C4-2B (cell line): ENCODE measurements around the gene SLC6A16.
A peak's percentile ranks its signal among the peaks of the same experiment; 100 is the strongest.

Experiments
- H3K27ac ChIP-seq: fragments of 450-650 bp; 2 replicates; pipeline ENCODE4 v1.5.1; 2017
- ZFX ChIP-seq: fragments of 450-650 bp; IDR thresholded peaks from 2 replicates; pipeline ENCODE4 v1.6.1; 2017
- TF ChIP-seq, protein P1 (sequence below): fragments of 450-650 bp; conservative IDR thresholded peaks from 2 replicates; pipeline ENCODE4 v1.5.1; 2017; ENCODE audit warnings: mild to moderate bottlenecking

Gene SLC6A16

DNA sequence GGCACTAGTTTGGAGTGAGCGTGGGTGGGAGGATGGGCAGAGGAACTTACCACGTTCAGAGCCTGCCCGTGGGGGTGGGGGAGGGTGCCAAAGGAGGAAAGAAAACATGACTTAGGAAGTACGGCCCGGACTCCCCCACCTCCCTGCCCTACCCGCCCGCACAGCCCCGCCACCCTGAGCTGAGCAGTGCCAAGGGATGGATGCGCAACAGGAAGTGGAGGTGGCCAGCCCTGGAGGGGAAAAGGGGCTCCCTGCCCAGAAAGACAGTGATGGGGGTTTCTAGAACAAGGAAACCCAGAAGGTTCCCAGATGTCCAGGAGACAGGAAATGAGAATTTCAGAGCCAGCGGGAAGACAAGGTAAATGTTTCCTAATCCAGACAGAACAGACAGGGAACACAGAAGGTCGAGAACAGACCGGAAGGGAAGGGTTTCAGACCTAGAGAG is 30.9 kb upstream of the SLC6A16 start:
- TF ChIP-seq, protein P1, sequence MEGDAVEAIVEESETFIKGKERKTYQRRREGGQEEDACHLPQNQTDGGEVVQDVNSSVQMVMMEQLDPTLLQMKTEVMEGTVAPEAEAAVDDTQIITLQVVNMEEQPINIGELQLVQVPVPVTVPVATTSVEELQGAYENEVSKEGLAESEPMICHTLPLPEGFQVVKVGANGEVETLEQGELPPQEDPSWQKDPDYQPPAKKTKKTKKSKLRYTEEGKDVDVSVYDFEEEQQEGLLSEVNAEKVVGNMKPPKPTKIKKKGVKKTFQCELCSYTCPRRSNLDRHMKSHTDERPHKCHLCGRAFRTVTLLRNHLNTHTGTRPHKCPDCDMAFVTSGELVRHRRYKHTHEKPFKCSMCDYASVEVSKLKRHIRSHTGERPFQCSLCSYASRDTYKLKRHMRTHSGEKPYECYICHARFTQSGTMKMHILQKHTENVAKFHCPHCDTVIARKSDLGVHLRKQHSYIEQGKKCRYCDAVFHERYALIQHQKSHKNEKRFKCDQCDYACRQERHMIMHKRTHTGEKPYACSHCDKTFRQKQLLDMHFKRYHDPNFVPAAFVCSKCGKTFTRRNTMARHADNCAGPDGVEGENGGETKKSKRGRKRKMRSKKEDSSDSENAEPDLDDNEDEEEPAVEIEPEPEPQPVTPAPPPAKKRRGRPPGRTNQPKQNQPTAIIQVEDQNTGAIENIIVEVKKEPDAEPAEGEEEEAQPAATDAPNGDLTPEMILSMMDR: no peak
- TF ChIP-seq ZFX: no peak
- H3K27ac ChIP-seq: peak overlapping the region; percentile 48

DNA sequence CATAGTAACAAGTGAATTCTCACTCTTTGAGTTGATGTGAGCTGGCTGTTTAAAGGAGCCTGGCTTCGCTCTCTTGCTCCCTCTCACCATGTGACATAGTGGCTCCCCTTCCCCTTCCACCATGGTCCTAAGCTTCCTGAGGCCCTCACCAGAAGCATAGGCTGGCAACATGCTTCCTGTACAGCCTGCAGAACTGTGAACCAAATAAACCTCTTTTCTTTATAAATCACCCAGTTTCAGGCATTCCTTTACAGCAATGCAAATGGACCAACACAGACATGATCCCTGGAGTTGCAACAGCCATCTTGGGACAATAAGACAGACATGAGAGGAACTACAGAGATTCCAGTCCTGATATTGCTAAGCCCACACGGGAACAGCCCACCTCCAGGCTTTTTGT is 24.6 kb upstream of the SLC6A16 start:
- H3K27ac ChIP-seq: no peak overlapping the region
- no peak for TF ChIP-seq ZFX
- TF ChIP-seq, protein P1: no peak

DNA sequence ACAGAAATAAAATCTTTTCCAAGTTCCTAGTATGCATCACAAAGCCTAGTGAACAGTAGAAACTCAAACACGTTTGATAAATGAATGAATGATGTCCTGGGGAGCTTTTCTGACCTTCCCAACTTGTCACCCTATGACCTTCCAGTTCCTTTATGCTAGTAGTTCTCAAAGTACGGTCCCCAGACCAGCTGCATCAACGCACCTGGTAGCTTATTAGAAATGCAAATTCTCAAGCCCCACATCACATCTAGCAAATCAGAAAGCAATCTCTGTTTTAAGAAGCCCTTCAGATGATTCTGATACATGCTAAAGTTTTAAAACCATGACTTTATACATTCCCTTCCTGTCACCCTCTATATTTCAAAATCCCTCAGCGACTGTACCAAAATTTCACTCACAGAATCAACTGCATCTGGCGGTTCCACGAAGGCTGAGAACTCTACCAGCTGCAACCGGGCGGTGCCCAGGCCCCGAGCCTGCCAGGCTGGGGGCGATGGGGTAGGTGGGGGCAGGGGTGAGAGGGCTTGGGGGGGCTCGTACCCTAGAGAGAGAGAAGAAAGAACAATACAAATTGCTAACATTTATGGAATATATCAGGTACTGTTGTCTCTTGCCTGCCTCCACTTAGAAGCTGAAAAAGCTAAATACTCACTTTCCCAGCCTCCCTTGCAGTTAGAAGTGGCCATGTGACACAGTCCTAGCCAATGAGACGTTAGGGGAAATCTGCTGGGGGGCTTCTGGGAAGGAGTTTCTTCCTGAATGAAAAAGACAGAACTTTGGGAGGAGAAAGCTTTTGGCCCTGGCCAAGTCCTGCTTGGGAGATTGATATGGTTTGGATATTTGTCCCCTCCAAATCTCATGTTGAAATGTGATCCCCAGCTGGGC is 23.6 kb upstream of the SLC6A16 start:
- no peak for TF ChIP-seq ZFX
- TF ChIP-seq, protein P1: no peak
- no peak overlapping the region for H3K27ac ChIP-seq

DNA sequence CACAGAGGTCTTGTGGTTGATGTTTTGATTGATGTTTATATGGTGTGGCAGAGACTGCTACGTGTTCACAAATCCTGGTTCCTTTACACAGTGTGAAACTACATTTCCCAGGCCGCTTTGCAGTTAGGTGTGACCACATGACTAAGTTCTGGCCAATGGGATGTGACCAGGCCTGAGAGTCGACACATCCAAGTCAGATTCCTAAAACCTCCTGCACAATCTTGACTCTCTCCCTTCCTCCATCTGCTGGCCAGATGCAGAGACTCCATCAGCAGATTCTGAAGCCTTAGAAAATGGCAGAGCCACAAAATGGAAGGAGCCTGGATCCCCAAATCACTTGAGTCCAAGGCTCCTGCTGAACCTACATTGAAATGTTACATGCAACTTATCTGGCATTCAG is 22.8 kb upstream of the SLC6A16 start:
- no peak for TF ChIP-seq ZFX
- TF ChIP-seq, protein P1: no peak
- no peak overlapping the region for H3K27ac ChIP-seq

DNA sequence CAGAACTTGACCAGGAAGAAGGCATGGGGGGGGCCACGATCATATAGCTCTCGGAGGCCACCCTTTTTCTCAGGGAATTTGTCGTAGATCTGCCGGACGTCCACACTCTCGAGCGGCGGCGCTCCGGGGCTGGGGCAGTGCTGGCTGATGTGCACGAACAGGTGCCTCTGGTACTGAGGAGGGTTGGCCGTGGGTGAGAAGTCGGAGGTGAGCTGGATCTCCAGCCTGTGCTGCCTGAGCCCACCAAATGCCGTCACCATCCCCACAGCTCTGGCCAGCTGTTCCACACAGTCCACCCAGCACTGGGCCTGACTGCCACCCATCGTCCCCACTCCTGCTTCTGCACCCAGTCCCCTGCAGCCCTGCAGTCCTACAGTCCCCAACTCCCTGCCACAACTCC is 22.2 kb upstream of the SLC6A16 start:
- no peak for TF ChIP-seq ZFX
- TF ChIP-seq, protein P1: no peak
- H3K27ac ChIP-seq: no peak overlapping the region

DNA sequence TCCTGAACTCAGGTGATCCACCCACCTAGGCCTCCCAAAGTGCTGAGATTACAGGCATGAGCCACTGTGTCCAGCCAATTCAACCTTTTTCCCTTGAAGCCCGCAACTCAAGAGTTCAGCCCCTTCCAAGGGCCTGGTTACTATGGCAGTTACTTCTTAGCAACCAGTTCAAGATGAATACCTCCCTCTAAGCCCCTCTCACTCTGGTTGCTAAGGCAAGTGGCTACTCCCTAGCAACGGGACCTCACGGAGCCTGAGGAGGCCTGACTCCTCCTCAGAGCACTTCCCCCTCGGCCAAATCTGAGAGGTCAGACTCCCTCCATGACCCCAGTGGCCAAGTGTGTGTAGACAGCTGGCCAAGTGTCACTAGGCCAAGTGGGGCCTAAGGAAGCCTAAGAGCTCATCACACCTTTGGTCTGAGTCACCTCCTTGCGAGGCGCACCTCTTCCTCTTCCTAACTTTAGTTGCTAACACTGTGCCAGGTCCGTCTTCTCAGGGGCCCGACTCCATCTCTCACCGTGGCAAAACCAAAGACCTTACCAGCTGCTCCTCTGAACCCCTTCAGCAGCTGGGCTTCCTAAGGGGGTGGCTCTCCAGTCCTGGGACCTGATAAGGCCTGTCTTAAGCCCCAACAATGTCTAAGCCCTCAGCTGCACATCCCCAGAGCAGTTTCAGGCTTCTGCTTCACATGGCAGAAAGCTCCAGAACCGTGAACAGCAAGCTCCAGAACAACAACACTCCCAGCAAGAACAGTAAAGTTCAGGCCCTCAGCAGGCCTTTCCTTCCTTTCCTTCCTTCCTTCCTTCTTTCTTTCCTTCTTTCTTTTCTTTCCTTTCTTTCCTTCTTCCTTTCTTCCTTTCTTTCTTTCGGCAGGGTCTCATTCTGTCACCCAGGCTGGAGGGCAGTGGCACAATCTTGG is 19.8 kb upstream of the SLC6A16 start:
- H3K27ac ChIP-seq: no peak overlapping the region

More for the DNA sequence above, 19.8 kb upstream of the SLC6A16 start:
- TF ChIP-seq, protein P1: no peak
- TF ChIP-seq ZFX: no peak
